ENCODE results near the gene CNBD2.

DNA sequence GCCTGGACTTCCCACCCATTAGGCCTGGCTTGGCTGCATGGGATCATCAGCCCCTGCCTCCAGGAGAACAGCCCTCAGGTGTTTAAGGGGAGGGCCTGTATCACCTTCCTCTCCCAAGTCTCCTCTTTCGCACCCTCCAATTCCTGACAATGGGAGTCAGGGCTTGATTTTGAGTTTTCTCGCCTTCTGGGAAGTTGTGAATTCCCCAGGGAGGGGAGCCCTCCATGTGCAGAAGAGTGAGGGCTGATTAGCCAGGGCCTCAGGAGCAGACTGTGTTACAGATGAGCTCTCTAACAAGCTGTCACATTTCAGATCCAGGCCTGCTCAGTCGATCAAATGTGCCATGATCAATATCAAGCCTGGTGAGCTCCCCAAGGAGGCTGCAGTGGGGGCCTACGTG is 42.4 kb downstream of the CNBD2 start:
- TF ChIP-seq, protein P1, sequence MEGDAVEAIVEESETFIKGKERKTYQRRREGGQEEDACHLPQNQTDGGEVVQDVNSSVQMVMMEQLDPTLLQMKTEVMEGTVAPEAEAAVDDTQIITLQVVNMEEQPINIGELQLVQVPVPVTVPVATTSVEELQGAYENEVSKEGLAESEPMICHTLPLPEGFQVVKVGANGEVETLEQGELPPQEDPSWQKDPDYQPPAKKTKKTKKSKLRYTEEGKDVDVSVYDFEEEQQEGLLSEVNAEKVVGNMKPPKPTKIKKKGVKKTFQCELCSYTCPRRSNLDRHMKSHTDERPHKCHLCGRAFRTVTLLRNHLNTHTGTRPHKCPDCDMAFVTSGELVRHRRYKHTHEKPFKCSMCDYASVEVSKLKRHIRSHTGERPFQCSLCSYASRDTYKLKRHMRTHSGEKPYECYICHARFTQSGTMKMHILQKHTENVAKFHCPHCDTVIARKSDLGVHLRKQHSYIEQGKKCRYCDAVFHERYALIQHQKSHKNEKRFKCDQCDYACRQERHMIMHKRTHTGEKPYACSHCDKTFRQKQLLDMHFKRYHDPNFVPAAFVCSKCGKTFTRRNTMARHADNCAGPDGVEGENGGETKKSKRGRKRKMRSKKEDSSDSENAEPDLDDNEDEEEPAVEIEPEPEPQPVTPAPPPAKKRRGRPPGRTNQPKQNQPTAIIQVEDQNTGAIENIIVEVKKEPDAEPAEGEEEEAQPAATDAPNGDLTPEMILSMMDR (optimal IDR thresholded peaks at IDR 0.05 in 1 of 3, IDR thresholded peaks at IDR 0.05 in 1 of 3, conservative IDR thresholded peaks at IDR 0.05 in 1 of 3; ENCODE audit: extremely low read depth in 1 of 3, insufficient read depth in 2 of 3, low read length in 3 of 3): no peak
- TF ChIP-seq EZH2 (IDR thresholded peaks at IDR 0.05; ENCODE audit: low read length): no peak

Measured in keratinocyte (primary cell).